GM13976 (cell line): ENCODE data around the gene LRCH4.

Experiments
- DNase-seq: peaks from one replicate; pipeline ENCODE4 v3.0.0; 2012; ENCODE audit warnings: low spot score
- in situ Hi-C: fragments of 300-500 bp; cut with MboI; formaldehyde crosslinking; loops from one replicate; pipeline ENCODE4 v1.12.0; 2022; ENCODE audit warnings: low sequenced_read_pairs, mixed read lengths, inconsistent platforms; ENCODE audit not compliant: unreplicated experiment
- TF ChIP-seq, protein P1 (sequence below): IDR thresholded peaks from 2 replicates; pipeline ENCODE4 v1.5.1; 2012; ENCODE audit warnings: borderline replicate concordance, mild to moderate bottlenecking; ENCODE audit not compliant: insufficient read depth; ENCODE audit errors: extremely low read depth, missing control alignments, control extremely low read depth

LRCH4 gene

DNA sequence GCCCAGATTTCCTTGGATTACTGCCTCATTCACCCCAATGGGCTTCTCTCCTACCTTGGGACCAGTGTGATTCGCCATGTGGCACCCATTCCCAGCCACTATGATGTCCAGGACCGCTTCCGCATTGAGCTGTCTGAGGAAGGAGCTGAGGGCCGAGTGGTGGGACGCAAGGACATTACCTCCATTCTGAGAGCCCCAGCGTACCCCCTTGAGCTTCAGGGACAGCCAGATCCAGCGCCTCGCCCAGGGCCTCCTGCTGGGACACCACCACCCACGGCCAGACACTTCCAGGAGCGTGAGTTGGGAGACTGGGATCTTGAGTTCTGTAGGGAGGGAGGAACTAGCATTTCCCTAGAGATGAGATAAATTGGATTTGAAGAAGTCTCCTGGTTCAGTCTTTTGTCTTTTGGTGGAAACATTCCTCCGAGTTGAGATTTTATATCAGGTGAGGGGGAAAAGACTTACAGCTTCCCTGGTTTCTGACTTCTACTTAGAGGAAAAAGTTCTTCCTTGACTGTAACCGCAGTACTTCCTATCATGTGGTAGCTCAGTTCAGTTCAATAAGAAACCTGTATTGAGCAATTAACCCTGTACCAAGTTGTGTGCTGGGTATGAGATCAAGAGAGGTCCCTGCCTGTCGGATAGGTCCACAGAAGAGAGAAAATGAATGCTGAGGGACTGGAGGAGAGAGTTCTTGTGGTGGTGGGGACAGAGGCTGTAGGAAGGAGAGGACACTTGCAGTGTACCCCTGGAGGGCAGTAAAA lies 27.7 kb upstream of the LRCH4 start:
- TF ChIP-seq, protein P1, sequence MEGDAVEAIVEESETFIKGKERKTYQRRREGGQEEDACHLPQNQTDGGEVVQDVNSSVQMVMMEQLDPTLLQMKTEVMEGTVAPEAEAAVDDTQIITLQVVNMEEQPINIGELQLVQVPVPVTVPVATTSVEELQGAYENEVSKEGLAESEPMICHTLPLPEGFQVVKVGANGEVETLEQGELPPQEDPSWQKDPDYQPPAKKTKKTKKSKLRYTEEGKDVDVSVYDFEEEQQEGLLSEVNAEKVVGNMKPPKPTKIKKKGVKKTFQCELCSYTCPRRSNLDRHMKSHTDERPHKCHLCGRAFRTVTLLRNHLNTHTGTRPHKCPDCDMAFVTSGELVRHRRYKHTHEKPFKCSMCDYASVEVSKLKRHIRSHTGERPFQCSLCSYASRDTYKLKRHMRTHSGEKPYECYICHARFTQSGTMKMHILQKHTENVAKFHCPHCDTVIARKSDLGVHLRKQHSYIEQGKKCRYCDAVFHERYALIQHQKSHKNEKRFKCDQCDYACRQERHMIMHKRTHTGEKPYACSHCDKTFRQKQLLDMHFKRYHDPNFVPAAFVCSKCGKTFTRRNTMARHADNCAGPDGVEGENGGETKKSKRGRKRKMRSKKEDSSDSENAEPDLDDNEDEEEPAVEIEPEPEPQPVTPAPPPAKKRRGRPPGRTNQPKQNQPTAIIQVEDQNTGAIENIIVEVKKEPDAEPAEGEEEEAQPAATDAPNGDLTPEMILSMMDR: no peak
- no peak for DNase-seq
- in situ Hi-C loops: no loop called here

DNA sequence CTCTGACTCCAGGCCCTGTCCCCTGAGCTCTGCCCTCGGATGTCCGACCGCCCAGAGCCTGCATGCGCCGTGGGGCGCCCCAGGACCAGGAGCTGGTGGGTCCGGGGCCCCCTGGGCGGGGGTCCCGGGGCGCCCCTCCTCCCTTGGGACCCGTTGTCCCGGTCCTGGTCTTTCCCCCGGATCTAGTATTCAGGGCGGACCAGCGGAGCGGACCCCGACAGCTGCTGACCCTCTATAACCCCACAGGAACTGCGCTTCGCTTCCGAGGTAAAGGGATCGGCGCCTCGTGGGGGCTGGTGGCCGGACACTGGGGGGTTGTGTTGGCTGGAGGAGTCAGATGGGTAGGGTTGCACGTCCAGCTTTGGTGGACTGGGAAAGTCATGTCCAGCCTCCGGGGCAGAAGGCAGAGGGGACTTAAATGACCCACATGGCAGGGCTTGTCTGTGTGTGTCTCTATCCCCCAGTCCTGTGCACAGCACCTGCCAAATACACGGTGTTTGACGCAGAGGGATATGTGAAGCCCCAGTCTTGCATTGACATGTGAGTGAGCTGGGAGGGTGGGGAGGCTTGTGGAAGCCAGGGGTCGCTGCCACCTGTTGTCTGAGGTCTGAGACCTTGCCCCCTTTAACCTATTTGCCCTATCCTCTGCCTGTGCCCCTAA lies 26.9 kb upstream of the LRCH4 start:
- in situ Hi-C loops: no loop called here
- TF ChIP-seq, protein P1: peak; percentile 4
- no peak for DNase-seq

DNA sequence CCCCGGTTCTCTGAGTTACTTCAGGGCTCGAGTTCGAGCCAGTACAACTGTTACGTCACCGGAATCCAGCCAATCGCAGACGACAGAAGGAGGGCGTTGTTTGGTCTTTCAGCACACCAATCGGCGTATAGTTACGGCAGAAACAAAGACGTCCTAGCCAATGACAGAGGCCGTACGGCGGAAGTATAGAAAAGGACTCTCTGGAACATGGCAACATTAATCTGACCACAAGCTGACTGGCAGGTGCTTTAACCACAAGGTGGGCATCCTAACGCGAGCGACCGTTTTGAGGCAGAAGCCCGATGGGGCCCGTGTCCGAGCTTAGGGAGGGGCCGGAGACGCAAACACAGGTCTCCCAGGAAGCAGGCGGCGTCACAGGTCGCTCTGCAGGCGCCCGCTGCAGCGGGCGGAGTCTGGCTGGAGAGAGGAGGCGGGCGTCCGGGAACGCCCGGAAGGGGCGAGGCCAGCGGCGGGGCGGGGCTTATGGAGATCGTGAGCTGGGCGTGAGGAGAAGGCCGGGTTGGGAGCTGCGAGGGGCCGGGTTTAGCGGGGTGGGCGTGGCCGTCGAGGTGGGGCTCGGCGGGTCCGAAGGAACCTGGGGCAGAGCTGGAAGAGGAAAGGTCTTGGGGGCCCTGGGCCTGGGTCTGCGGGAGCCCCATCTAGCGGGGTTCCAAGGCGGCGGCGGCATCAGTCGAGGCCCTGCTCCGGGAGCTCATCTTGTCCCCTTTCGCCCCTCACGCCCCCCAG lies 26.2 kb upstream of the LRCH4 start, which contains the start of gene MOSPD3:
TSS of gene MOSPD3 (plus strand) at position 558 of the 747 bp plus-strand sequence. CDS start 252 bp downstream, outside the sequence.
- in situ Hi-C loops: no loop called here
- TF ChIP-seq, protein P1: no peak
- peak; percentile 100 for DNase-seq

DNA sequence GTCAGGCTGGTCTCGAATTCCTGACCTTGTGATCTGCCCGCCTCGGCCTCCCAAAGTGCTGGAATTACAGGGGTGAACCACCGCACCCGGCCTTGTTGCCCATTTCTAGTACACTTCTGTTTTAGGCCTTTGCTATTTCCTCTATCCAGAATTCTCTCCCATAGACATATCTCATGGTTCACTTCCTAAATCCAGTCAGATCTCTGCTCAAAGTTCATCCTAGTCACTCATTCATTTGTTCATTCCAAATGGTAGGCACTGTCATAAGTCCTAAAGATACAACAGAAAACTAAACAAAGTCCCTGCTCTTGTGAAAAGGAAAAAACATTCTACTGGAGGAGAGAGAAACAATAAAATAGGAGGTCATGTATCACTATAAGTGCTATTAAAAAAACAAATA lies 24.0 kb upstream of the LRCH4 start:
- TF ChIP-seq, protein P1: no peak
- in situ Hi-C loops: no loop called here
- no peak for DNase-seq

DNA sequence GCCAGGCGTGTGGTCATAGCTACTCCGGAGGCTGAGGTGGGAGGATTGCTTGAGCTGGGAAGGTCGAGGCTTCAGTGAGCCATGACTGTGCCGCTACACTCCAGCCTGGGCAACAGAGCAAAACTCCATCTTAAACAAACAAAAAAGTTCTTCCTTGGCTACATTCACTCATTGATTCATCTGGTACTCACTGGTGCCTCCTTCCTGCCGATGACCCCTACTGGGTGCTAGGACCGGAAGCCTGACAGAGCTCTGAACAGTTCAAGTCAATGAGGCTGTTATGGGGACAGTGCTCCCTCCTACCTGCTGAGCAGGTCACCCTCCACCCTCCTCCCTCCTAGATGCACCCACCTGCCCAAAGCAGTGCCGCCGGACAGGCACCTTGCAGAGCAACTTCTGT lies 21.2 kb upstream of the LRCH4 start:
- no peak for DNase-seq
- in situ Hi-C loops: no loop called here
- TF ChIP-seq, protein P1: no peak

DNA sequence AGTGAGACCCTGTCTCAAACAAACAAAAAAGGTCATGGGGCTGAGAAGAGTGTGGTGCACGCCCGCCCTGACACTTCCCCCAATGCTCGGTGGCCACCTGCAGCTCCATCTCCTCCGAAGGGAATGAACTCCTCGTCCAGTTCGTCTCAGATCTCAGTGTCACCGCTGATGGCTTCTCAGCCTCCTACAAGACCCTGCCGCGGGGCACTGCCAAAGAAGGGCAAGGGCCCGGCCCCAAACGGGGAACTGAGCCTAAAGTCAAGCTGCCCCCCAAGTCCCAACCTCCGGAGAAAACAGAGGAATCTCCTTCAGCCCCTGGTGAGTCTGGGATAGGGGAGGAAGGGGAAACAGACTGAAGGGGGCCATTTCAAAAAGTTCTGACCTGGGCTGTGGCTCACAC lies 20.4 kb upstream of the LRCH4 start:
- in situ Hi-C loops: no loop called here
- DNase-seq: no peak
- TF ChIP-seq, protein P1: no peak
